HG03135 (cell line): ENCODE measurements around the gene SYT1.
"Not testable (repeated sequence)": the region's sequence is repeated elsewhere in the genome, so short reads cannot be mapped to it uniquely, and the experiment has no call there.

Experiments
- ATAC-seq: cut with Tn5 transposase; IDR thresholded peaks from one replicate; pipeline ENCODE4 v1.9.1; 2021; ENCODE audit warnings: mild to moderate bottlenecking, moderate library complexity; ENCODE audit not compliant: unreplicated experiment

The SYT1 gene

DNA sequence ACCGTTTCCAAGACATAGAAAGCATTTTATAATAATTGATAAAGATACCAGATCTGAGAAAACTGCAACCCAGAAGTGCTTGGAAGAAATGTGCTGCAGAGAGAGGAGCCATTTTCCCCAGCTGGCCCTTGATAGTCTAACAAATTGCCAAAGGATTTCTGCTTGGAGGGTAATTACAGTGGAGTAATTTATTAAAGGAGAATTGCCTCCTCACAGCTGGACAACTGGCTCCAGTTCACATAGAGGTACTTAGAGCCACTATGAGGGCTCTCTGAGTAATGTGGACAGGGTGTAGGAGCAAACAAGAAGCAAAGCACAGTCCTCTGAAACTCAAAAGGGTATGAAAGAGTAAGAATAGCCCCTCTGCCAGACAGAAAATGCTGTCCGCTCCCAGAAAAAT, 335.6 kb downstream of the SYT1 start:
- no peak for ATAC-seq

DNA sequence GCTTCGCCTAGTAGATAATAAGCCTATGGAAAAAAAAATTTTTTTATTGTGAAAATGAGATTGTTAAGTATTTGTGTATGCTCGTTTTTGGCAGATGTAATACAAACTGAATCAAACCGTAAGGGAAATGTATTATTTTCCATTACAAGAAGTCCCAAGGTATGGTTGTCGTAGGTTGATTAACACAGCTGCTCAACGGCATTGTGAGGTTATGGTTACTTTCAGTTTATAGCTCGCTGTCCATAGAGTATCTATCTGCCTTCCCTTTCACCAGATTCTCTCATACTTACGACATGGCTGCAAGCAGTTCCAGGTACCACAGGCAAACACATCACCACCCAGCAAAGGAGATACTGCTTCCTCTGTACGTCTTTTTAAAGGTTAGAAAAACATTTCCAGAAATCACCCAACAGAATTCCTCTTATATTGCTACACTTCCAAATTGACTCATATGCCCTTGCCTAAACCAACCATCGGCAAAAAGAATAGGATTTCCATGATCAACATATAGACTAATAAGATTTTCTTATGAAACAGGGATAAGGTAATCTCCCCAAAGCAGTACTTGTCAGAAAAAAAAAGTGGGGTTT, 338.6 kb downstream of the SYT1 start:
- no peak for ATAC-seq

DNA sequence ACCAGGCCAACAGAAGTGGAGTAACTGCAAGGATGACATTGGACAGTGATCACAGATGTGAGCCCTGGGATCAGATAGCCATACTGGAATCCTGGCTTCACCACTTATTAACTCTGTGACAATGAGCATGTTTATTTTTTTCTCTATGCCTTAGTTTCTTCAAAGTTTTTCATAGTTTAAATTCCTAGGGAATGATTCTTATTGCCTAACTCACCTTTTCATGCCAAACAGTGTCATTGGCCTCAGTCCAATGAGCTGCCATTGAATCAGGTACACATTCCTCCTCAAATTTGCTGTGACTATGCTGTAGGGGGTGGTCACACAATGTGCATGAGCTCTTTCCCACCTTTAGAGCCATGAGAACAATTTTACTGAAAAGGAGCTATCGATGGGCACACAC, 342.3 kb downstream of the SYT1 start:
- no peak for ATAC-seq

DNA sequence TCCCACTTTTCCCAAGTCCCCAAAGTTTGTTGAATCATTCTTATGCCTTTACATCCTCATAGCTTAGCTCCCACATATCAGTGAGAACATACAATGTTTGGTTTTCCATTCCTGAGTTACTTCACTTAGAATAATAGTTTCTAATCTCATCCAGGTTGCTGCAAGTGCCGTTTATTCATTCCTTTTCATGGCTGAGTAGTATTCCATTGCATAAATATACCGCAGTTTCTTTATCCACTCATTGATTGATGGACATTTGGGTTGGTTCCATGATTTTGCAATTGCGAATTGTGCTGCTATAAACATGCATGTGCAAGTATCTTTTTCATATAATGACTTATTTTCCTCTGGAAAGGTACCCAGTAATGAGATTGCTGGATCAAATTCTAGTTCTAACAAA, 345.8 kb downstream of the SYT1 start:
- ATAC-seq, result not testable (repeated sequence)

DNA sequence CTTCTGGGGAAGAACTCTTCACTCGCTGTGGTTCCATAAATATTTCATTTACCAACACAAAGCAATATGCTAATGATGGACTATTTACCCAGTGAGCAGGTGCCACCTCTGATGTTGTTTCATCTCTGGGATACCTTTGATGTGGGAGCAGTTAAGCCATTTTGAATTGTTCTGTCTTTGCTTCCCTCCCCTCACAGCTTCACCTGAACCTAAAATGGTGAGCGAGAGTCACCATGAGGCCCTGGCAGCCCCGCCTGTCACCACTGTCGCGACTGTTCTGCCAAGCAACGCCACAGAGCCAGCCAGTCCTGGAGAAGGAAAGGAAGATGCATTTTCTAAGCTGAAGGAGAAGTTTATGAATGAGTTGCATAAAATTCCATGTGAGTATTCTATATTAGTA, 352.7 kb downstream of the SYT1 start:
- no peak for ATAC-seq

DNA sequence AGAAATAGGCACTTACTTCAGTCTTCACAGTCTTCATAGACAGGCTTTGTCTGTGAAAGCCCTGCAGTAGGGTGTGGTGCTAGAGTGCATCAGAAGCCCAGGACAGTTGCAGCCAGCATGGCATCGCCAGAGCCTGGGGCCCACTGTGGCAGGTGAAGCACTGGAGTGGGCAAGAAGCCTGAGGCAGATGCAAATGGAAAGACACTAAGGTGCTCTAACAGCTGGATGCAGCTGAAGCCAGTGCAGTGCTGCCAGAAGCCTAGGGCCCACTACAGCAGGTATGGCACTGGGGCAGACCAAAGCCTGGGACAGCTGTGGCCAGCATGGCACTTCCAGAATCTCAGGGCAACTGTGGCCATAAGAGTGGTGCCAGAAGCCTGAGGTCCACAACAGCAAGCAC, 358.6 kb downstream of the SYT1 start:
- no peak for ATAC-seq

DNA sequence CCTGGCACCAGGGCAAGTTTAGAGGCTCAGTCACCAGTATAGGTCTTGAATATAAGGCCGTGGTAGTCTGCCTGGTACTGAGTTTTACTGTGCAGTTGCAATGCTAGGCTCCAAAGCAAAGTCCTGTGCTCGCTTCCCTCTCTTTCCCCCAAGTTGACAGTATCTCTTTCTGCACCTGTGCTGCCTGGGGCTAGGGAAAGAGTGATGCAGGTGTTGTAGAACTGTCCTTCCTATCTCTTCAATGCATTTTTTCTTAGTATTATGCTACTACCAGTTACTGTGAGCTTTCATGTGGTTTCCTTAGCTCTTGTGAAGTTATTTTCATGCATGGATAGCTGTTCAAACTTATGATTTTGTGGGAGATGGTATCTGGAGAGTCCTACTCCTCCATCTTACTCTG, 359.2 kb downstream of the SYT1 start:
- no peak for ATAC-seq

DNA sequence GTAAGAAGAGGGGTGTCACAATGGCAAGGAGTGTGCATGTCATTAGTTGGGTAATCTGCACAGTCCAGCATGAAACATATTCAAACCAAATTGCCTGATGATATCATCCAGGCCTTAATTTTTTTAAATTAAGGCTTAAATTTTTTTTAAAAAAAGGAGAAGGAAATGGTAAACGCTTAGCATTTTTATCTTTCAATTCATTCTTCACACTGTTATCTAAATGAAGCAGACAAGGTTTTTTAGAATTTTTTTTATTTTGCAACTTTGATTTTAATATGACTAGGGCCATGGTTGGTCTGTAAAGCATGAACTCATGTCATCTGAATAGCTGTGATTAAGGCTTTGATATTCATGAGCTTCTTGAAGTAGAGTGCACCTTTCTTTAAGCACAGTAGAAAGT, 362.5 kb downstream of the SYT1 start:
- ATAC-seq, result no peak

DNA sequence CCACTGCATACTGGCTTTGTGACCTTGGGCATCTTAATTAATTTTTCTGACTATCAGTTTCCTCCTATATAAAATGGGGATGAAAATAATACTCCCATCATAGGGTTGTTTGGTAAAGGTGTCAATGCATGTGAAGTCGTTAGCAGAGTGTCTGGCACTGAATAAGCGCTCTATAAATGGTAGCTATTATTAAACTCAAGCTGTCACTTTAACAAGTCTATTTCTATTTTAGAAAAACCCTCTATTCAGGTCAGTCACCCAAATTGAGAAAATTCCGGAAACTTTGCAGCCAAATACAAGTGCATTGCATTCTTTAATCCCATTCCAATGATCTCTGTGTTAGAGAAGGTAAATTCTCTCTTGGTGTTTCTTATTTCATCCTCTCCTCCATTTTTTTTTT, 363.1 kb downstream of the SYT1 start:
- ATAC-seq, result no peak

DNA sequence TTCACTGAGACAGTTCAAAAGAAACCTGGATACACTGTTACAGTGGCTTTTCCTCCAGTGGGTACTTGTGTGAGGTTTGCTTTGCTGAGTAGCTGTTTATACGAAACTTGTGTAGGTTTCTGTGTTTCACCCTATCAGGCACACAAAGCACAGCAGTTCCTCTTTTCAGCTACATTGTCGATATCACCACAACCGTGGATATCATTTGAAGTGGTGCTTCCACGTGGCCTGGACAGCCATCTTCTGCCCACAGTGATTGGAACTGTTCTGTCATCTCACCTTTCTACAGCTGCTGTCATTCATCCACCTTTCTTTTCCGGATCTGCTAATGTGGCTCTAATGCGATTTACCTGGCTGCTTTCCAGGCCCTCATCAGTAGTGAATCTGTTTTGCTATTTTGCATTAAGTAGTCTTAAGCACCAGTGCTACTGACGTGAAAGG, 368.8 kb downstream of the SYT1 start:
- peak; percentile 73 for ATAC-seq

DNA sequence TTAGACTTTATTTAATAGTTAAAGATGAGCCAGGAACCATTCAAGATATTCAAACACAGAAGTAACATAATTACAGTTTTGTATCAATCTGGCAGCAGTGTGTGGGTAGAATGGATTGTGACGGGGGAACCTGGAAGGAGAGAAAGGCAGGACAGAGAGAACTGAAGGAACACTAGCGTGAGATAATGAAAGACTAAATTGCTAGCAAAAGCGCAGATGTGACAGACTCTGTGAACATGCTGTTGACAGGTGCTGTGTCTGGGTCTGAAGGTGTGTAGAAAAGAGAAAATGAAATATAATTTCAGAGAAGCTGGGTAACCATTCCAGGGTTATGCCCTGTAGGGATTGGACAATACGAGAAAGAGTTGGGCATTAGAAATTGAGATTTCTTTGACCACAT, 372.3 kb downstream of the SYT1 start:
- ATAC-seq, result no peak

DNA sequence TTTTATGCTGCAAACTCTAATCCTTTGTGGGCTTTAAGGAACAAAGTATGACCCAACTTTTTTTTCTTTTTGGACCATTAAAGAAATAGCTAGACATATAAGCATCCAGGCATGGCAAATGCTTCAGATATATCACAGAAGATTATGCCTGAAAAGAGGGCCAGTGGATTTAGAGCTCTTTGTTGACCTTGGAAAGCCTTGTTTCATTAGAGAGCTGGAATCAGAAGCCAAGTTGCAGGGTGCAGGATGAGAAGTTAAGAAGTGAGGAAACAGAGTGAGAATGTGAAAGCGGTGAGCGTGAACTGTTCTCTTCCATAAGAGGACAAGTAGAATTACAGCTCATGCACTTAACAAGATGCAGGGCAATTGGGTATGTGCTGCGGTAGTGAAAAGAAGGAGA, 373.7 kb downstream of the SYT1 start:
- no peak for ATAC-seq

DNA sequence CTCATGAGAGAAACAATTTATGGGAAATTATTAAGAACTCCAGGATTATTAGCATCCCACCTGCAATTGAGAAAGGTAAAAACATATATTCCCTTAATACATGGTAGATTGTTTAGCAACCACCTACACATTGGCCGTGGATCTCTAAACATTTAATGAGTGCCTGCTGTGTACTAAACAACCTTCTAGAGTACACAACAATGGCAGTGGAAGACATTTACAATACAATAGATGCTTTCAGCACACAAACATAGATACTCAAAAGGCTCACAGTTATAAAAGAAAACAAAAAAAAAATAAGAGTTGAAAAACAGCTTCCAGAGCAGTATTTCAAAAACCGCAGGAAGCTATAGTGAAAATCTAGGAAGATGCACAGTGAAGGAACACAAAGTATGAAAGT, 382.9 kb downstream of the SYT1 start:
- no peak for ATAC-seq

DNA sequence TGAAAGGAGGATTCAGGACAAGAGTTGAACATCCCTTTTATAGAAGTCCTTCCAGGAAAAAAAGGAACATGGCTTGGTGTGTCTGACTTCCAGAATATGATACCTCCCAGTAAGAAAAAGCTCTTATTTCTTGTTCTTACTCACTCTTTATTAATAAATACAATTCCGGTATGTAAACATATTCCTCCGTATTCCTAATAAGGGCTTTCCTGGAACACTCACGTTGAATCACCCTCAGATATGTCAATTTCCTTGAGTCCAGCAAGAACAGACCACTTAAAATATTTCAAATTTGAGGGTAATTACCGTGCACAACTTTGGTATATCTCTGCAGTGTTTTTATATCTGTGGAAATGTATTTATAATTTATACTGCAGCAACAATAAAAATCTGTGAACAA, 385.6 kb downstream of the SYT1 start:
- no peak for ATAC-seq

DNA sequence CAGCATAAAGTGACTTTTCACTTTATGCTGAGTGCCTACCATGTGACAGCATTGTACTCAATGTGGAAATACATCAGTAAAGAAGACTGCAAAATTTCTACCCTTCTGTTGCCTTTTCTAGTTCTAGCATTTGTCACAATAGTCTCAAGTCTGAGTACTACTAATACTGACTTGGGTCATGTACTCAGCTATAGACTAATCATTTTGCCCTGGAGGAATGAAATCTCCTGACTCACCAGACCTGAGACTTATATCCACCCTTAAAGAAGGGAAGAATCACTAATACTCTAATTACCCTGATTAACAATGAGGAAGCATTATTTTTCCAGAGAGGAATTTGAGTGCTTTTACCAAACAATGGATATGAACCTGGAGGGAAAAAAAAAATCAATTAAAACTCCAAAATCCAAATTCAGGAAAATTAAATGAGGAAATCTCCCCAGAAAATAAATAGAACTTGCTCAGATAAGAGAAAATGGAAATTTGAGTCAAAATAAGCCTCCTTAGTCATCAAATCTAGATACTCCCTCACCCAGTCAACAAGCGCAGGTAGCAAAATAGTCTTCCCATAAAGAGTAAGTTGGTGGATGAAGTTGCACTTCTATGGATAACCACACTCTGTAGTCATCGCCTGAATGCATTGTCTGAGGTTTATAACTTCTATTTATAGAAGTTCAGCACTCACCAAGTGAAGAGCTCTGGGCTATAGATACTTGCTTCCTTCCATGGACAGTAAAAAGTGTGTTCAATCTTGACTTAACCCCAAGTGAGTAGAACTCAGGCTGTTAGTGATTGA, 386.6 kb downstream of the SYT1 start:
- ATAC-seq, result no peak

DNA sequence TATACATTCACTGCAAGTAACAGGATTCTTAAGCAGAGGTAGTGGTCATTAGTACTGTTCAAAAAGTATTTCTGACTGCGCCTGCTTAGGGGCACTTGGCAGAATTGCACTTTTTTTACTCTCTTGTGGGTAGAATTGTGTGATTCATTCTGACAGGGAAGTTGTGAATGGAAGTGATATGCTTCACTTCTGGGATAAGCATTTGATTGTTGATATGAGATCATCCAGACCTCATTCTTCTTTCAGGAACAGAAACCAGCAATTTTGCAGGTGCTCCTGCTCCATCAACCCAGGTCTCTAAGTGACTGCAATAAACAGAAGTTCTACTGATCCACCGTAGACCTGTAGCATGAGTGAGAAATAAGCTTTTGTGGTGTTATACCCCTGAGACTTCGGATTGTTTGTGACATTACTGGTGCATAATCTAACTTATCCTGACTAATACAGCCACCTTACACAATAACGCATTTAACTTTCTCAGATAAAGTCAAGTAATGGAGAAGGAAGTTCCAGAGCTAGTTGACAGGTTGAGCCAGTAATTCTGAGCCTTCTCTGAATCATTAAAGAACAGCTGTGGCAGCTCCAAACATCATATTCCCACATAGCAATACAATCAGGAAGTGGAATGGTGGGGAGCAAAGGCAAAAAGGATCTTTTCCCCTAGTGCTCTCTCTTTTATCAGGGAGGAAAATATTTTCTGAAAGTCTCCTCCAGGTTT, 387.9 kb downstream of the SYT1 start:
- ATAC-seq, result no peak

DNA sequence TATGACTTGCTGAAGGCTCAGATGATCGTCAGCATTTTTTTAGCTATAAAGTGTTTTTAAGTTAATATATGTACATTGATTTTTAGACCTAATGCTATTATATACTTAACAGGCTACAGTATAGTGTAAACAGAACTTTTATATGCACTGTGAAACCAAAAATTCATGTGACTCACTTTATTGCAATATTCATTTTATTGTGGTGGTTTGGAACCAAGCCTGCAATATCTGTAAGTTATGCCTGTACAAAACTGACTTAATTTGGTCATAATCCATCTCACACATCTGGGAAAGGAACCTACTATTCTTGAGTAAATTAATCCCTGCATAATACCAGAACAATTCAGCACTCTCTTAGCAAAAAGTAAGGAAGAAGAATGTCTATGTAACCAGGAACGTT, 390.7 kb downstream of the SYT1 start:
- ATAC-seq, result no peak

DNA sequence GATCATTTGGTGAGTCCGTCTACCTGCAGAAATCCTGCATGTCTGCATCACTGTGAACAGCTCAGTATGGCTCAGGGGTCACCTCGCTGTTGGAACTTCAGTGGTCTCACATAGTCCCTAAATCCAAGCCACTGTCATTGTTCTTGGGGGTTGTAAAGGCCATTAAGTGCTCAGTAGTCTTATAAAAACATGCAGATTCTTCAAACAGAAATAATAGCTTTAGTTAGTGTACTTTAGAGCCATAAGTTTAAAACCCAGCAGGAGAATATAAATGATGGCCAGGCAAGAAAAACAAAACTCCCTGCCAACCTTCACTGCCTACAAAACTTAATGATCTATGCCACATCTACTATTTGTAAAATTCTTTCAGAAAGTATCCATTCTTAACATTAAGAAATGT, 396.3 kb downstream of the SYT1 start:
- ATAC-seq, result no peak

DNA sequence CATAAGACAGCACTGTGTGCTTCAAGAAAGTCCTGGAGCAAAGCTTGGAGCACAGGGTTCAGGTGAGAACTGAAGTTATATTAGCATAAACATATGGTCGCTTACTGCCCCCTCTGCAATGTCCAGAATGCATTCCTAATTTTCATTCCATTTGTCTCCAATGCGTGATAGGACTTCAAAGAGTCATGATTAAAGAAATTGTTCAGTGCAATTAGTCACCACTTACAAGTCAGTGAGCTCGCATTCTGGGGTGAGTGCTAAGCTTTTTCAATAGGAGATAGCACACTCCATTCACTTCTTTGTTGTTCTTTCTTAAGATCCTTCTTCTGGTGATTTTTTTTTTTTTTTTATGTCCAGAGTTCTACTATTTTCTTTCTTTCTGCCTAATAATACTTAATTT, 398.4 kb downstream of the SYT1 start:
- ATAC-seq, result no peak

DNA sequence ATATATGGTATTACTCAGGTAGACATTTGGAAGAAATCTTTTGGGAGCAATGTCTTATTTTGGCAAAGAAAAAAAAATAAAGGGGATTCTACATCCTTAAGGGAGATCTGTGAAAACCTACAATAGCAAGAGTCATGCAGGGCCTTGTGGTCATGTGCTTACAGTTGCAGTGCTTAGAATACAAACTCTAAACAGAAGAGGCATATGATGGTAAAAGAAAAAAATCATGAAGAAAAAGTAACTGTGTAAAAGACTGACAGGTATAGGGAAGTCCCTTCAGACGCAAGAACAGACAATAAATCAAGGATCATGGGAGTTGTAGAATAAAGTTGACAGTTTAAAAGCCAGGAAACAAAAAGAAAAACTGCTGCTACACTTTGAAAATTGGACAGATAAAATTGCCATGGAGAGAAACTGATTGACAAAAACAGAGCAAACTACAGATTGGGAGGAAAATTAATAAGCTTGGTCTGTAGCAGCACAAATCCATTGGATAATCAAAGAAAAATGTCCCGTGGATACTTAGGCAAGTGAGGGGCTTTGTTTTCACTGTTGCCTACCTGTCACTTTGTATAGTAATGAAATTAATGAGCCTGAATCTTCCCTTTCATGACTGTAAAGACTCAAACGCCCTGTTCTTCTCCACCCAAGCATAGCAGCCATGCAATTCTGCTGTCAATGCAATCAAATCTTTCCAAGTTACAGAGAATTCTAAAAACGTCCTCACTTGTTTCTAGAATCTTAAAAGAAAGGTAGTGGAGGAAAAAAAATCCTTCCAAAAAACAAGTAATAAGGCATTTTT, 402.0 kb downstream of the SYT1 start:
- ATAC-seq, result no peak

DNA sequence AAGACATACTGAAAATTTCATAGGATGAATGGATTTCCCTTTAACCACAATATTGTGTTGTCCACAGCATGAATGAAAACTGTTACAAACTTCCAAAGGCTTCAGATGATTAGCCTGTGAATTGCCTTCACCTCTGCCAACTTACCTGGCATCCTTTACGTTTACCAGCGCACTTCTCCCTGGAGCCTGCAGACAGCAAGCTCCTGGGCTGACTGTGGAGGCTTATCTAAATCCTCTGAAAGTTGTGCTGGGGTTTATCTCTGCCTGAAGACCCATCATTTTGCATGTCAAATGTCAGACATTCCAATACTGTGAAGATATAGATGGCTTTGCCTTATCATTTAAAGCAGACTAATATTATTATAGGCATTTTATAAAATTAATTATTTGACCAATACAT, 403.0 kb downstream of the SYT1 start:
- ATAC-seq, result no peak
